GM12878 (cell line): ENCODE measurements around the gene MEGF6. TPM values are rescaled to one million over a fixed set of nuclear protein-coding genes. Genes with fewer than 3 reads are reported as not detected.

Source experiments
- ATAC-seq: fragments of 200-7000 bp; cut with Tn5 transposase; 3 replicates; pipeline ENCODE4 v1.9.1; 2020; ENCODE audit warnings: mild to moderate bottlenecking, moderate library complexity
- Bru-seq: library from RNA; stranded (reverse); fragments of 400-500 nt; gene quantifications from one replicate; lab custom pipeline; 2021; lab: Mats Ljungman, UMichigan
- BruChase-seq, 2 experiments: library from RNA; stranded (reverse); fragments of 400-500 nt; gene quantifications; one replicate each; lab custom pipeline; 2021; lab: Mats Ljungman, UMichigan
- BruUV-seq: library from RNA; stranded (reverse); fragments of 400-500 nt; replicated peaks from 2 replicates; lab custom pipeline; 2021; lab: Mats Ljungman, UMichigan
- CTCF ChIA-PET: fragments of 300-600 bp; sonication (Branson Sonifier 250); formaldehyde crosslinking; extraction: SDS; loops from one replicate; lab custom pipeline; 2021; ENCODE audit warnings: inconsistent platforms; lab: Yijun Ruan, JAX
- POLR2A ChIA-PET: fragments of 350-600 bp; formaldehyde crosslinking; extraction: SDS; loops from one replicate; lab custom pipeline; 2021; ENCODE audit warnings: inconsistent platforms; lab: Charles Lee
- RAD21 ChIA-PET: fragments of 300-600 bp; sonication (Branson Sonifier 250); formaldehyde crosslinking; loops from one replicate; lab custom pipeline; 2023; ENCODE audit warnings: antibody characterized with exemption; ENCODE audit not compliant: unreplicated experiment; lab: Charles Lee
- SMC1A ChIA-PET: fragments of 300-600 bp; sonication (Branson Sonifier 250); formaldehyde crosslinking; loops from one replicate; lab custom pipeline; 2023; ENCODE audit not compliant: unreplicated experiment, uncharacterized antibody; lab: Charles Lee
- DNase-seq: peaks from one replicate; pipeline ENCODE4 v3.0.0-alpha.2; 2011; ENCODE audit warnings: low read depth, low spot score
- FAIRE-seq: peaks from 3 replicates; lab custom pipeline; 2011; peaks lifted over from hg19 to GRCh38; lab: Jason Lieb, UNC
- H2AFZ ChIP-seq: 2 replicates; pipeline ENCODE4 v1.6.0; 2011; ENCODE audit warnings: low read depth, low read length, control low read depth; ENCODE audit not compliant: control insufficient read depth
- H3K27ac ChIP-seq: 2 replicates; pipeline ENCODE4 v1.5.1; 2011; ENCODE audit warnings: control low read depth; ENCODE audit not compliant: control insufficient read depth, insufficient read depth
- H3K27me3 ChIP-seq, 2 experiments: replicated peaks in 1 of 2; 2 replicates each; pipeline versions ENCODE4 v1.6.0 to v1.6.1; 2011; ENCODE audit warnings: low read length in 1 of 2; ENCODE audit not compliant: control insufficient read depth in 2 of 2, insufficient read depth in 2 of 2
- H3K36me3 ChIP-seq, 2 experiments: 2 replicates each; pipeline ENCODE4 v1.5.1; 2011; ENCODE audit warnings: low read length in 1 of 2; ENCODE audit not compliant: control insufficient read depth in 2 of 2, insufficient read depth in 2 of 2
- H3K4me1 ChIP-seq: 2 replicates; pipeline ENCODE4 v1.6.1; 2011; ENCODE audit warnings: mild to moderate bottlenecking, low read length, moderate library complexity, mixed read lengths; ENCODE audit not compliant: control insufficient read depth, insufficient read depth
- H3K4me2 ChIP-seq: 2 replicates; pipeline ENCODE4 v1.6.0; 2011; ENCODE audit warnings: control low read depth; ENCODE audit not compliant: control insufficient read depth, insufficient read depth
- H3K4me3 ChIP-seq: fragments of 200-600 bp; sonication (generic); 2 replicates; pipeline ENCODE4 v1.5.1; 2016
- H3K79me2 ChIP-seq: 2 replicates; pipeline ENCODE4 v1.6.0; 2011; ENCODE audit warnings: low read length; ENCODE audit not compliant: control insufficient read depth, insufficient read depth
- H3K9ac ChIP-seq: 2 replicates; pipeline ENCODE4 v1.8.0; 2011; ENCODE audit warnings: low read length, control low read depth, mixed read lengths; ENCODE audit not compliant: control insufficient read depth, insufficient read depth
- H3K9me3 ChIP-seq: replicated peaks from 3 replicates; pipeline ENCODE4 v1.5.1; 2011; ENCODE audit warnings: mild to moderate bottlenecking, low read length; ENCODE audit not compliant: control insufficient read depth, insufficient read depth
- H4K20me1 ChIP-seq: 2 replicates; pipeline ENCODE4 v1.6.0; 2011; ENCODE audit not compliant: control insufficient read depth, insufficient read depth
- BHLHE40 ChIP-seq, 2 experiments: fragments of 450-650 bp in 1 of 2; IDR thresholded peaks; 2 replicates each; pipeline ENCODE4 v1.6.1; 2011 to 2017; ENCODE audit warnings: low read depth in 2 of 2, borderline replicate concordance in 1 of 2, improper control_type of control experiment in 1 of 2, low read length in 1 of 2, mild to moderate bottlenecking in 1 of 2
- EP300 ChIP-seq, 2 experiments: fragments of 150-350 bp in 1 of 2; IDR thresholded peaks; 2 replicates each; pipeline ENCODE4 v1.6.1; 2011 to 2012; ENCODE audit warnings: low read depth in 2 of 2, low read length in 2 of 2, borderline replicate concordance in 1 of 2, improper control_type of control experiment in 1 of 2, inconsistent platforms in 1 of 2; ENCODE audit not compliant: control insufficient read depth in 1 of 2
- ZBED1 ChIP-seq: IDR thresholded peaks from 2 replicates; pipeline ENCODE4 v1.6.1; 2016; ENCODE audit warnings: borderline replicate concordance
- ZNF207 ChIP-seq: fragments of 450-650 bp; IDR thresholded peaks from 2 replicates; pipeline ENCODE4 v1.6.1; 2014; ENCODE audit warnings: antibody characterized with exemption, mild to moderate bottlenecking, borderline replicate concordance
- ZNF622 ChIP-seq: fragments of 450-650 bp; IDR thresholded peaks from 2 replicates; pipeline ENCODE4 v1.6.1; 2017; ENCODE audit warnings: mild to moderate bottlenecking, inconsistent platforms
- ZZZ3 ChIP-seq: IDR thresholded peaks from 2 replicates; pipeline ENCODE4 v1.6.1; 2011; ENCODE audit warnings: low read depth; ENCODE audit not compliant: control insufficient read depth, insufficient read length
- WGBS: methylation state at CpG from one replicate; pipeline ENCODE4 v1.1.6; 2016; ENCODE audit warnings: low lambda C conversion rate; ENCODE audit not compliant: insufficient replicate concordance, insufficient coverage; ENCODE audit errors: missing lambda C conversion rate; 5-methylcytosine and 5-hydroxymethylcytosine counted together
- in situ Hi-C: fragments of 300-500 bp; cut with MboI; formaldehyde crosslinking; loops from 9 replicates; pipeline ENCODE4 v1.14.3; 2018; ENCODE audit warnings: mixed read lengths
- intact Hi-C: fragments of 100-400 bp; cut with micrococcal nuclease; formaldehyde crosslinking; loops from one replicate; pipeline ENCODE4 v1.14.2; 2022; ENCODE audit not compliant: unreplicated experiment
- long read RNA-seq, 2 experiments: library from polyadenylated mRNA; unstranded; transcript quantifications; one replicate each; pipeline ENCODE4 v2.0.0, GENCODE V29; 2019 to 2020
- polyA minus RNA-seq, 3 experiments: library from RNA; depleted of rRNA, polyadenylated mRNA; stranded (reverse); fragments of >200 nt; gene quantifications; 2 replicates each; pipeline ENCODE4 v1.2.3, GENCODE V29; 2011
- polyA plus RNA-seq, 11 experiments: library from polyadenylated mRNA; depleted of rRNA in 4 of 11; unstranded in 6 of 11; stranded (reverse) in 5 of 11; fragments of >200 nt; fragmentation: Nextera tagmentation in 4 of 11; fragmentation: Illumina TruSeq in 1 of 11; extraction: Ambion mirVana in 4 of 11; extraction: Trizol in 1 of 11; gene quantifications; 1 replicate in 1 of 11; 2 replicates in 10 of 11; pipeline versions ENCODE4 v1.2.1 to v1.2.3, GENCODE V29; 2011 to 2016; ENCODE audit warnings: inconsistent platforms in 2 of 11, missing spikeins in 2 of 11, low read depth in 1 of 11
- total RNA-seq, 4 experiments: library from RNA; depleted of rRNA in 3 of 4; stranded (reverse); fragments of >200 nt in 3 of 4; fragmentation: Illumina TruSeq in 1 of 4; extraction: Trizol in 1 of 4; gene quantifications; 2 replicates each; pipeline versions ENCODE4 v1.2.1 to v1.2.3, GENCODE V29; 2013 to 2021
- TF ChIP-seq, protein P1 (sequence below): fragments of 450-650 bp; IDR thresholded peaks from 2 replicates; pipeline ENCODE4 v1.6.1; 2017; ENCODE audit warnings: mild to moderate bottlenecking

The MEGF6 gene, protein sequence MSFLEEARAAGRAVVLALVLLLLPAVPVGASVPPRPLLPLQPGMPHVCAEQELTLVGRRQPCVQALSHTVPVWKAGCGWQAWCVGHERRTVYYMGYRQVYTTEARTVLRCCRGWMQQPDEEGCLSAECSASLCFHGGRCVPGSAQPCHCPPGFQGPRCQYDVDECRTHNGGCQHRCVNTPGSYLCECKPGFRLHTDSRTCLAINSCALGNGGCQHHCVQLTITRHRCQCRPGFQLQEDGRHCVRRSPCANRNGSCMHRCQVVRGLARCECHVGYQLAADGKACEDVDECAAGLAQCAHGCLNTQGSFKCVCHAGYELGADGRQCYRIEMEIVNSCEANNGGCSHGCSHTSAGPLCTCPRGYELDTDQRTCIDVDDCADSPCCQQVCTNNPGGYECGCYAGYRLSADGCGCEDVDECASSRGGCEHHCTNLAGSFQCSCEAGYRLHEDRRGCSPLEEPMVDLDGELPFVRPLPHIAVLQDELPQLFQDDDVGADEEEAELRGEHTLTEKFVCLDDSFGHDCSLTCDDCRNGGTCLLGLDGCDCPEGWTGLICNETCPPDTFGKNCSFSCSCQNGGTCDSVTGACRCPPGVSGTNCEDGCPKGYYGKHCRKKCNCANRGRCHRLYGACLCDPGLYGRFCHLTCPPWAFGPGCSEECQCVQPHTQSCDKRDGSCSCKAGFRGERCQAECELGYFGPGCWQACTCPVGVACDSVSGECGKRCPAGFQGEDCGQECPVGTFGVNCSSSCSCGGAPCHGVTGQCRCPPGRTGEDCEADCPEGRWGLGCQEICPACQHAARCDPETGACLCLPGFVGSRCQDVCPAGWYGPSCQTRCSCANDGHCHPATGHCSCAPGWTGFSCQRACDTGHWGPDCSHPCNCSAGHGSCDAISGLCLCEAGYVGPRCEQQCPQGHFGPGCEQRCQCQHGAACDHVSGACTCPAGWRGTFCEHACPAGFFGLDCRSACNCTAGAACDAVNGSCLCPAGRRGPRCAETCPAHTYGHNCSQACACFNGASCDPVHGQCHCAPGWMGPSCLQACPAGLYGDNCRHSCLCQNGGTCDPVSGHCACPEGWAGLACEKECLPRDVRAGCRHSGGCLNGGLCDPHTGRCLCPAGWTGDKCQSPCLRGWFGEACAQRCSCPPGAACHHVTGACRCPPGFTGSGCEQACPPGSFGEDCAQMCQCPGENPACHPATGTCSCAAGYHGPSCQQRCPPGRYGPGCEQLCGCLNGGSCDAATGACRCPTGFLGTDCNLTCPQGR (N-terminal part only)
- 23.2 and 27.8 TPM in 2 replicates for total RNA-seq (2013; cell fraction: nucleolus; rRNA removed)
- not detected in 2 replicates for total RNA-seq (2014; rRNA removed)
- total RNA-seq (2014; rRNA removed; fragmentation: Illumina TruSeq; extraction: Trizol), result not detected in 2 replicates
- total RNA-seq (2021), result 0.32 and 0.41 TPM in 2 replicates
- not detected for polyA plus RNA-seq (2011; ENCODE audit: low read depth)
- 0.06 TPM in 1 of 2 replicates, not detected in the other for polyA plus RNA-seq (2011; rRNA removed)
- polyA plus RNA-seq (2011; cell fraction: cytosol; rRNA removed), result 0.03 TPM in 2 replicates
- 1.6 and 1.8 TPM in 2 replicates for polyA plus RNA-seq (2011; cell fraction: nucleus; rRNA removed)
- 0.20 and 0.24 TPM in 2 replicates for polyA plus RNA-seq (2012)
- not detected in 2 replicates for polyA plus RNA-seq (2014; fragmentation: Illumina TruSeq; extraction: Trizol)
- not detected for polyA plus RNA-seq (2014; fragmentation: Nextera tagmentation; extraction: Ambion mirVana)
- polyA plus RNA-seq (2014; rRNA removed), result 0.01 and 0.03 TPM in 2 replicates
- polyA plus RNA-seq (2016; fragmentation: Nextera tagmentation; extraction: Ambion mirVana), result not detected
- 0.05 TPM in 1 of 2 replicates, not detected in the other for polyA minus RNA-seq (2011; rRNA and poly(A)+ RNA removed)
- 0.21 and 0.27 TPM in 2 replicates for polyA minus RNA-seq (2011; cell fraction: cytosol; rRNA and poly(A)+ RNA removed)
- 0.19 and 0.24 TPM in 2 replicates for polyA minus RNA-seq (2011; cell fraction: nucleus; rRNA and poly(A)+ RNA removed)
- percentile 35 among the genes with signal in this experiment for Bru-seq, nascent RNA
- BruChase-seq, experiment 1, labeled RNA remaining after a 6-hour chase, result percentile 47 among the genes with signal in this experiment
- percentile 35 among the genes with signal in this experiment for BruChase-seq, experiment 2, labeled RNA remaining after a 2-hour chase
- long read RNA-seq, experiment 1, result 0 reads
- long read RNA-seq, experiment 2, result 0 reads

DNA sequence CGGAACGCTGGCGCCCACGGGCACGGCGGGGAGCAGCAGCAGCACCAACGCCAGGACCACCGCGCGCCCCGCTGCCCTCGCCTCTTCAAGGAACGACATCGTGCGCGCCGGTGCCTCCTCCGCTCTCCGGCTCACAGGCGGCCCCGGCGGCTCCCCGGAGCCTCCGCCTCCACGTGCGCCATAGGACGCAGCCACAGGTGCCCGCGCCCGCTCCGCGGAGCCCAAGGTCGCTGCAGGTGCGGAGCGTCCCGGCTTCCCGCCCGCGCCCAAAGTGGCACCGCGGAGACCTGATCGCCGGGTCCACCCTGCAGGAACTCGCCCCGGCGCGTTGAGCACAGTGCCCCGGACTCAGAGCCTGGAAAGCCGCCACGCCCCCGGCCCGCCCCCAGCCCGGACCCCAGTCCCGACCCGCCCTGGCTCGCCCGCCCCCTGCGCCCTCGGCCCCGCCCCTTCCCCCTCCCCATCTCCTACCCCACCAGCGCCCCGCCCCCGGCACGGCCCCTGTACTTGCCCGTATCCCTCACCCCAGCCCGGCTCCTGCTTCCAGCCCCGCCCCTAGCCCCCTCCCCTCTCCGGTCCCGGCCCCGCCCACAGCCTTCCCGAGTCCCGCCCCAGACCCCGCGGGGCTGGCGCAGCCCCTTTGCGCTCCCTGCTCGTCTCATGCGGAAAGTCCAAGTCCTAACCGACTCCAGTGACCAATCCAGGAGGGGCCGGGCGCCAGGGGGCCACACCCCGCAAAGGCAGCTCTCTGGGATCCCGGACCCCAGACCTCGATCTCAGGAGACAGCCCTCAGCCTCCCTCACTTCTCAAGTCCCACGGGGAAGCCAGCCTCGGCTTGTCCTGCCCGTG lies at the start of gene MEGF6:
MEGF6 (minus strand) TSS at position 339 of the 850 bp plus-strand sequence; CDS start at position 99, 240 bp downstream.
- peaks cover 2 to 8% of the 10 kb centered on the region in 2 experiments; a peak in 3 of 4 replicates for H3K27me3 ChIP-seq
- POLR2A ChIA-PET, result no interaction called here
- no peaks in the 10 kb centered on the region for H3K4me1 ChIP-seq
- H3K36me3 ChIP-seq, result no peaks in the 10 kb centered on the region
- H2AFZ ChIP-seq, result no peak within 1 kb of the TSS
- CTCF ChIA-PET, result no interaction called here
- RAD21 ChIA-PET, result no interaction called here
- FAIRE-seq (no peak), DNase-seq (no peak), ATAC-seq (peak; percentile 61)
- intact Hi-C loops, result no loop called here
- no peak for TF ChIP-seq ZBED1
- TF ChIP-seq ZNF207, result no peak
- no peak for TF ChIP-seq ZNF622
- TF ChIP-seq BHLHE40 (IDR thresholded peaks at IDR 0.05; ENCODE audit: borderline replicate concordance in 1 of 2, low read depth in 2 of 2, low read length in 1 of 2), result peak in 1 of 2 experiments; percentile 34; a peak in 2 of 4 replicates
- no peak for TF ChIP-seq ZZZ3
- no peak for TF ChIP-seq EP300 (IDR thresholded peaks at IDR 0.05; ENCODE audit: borderline replicate concordance in 1 of 2, control insufficient read depth in 1 of 2, low read depth in 2 of 2, low read length in 2 of 2)
- TF ChIP-seq, protein P1, sequence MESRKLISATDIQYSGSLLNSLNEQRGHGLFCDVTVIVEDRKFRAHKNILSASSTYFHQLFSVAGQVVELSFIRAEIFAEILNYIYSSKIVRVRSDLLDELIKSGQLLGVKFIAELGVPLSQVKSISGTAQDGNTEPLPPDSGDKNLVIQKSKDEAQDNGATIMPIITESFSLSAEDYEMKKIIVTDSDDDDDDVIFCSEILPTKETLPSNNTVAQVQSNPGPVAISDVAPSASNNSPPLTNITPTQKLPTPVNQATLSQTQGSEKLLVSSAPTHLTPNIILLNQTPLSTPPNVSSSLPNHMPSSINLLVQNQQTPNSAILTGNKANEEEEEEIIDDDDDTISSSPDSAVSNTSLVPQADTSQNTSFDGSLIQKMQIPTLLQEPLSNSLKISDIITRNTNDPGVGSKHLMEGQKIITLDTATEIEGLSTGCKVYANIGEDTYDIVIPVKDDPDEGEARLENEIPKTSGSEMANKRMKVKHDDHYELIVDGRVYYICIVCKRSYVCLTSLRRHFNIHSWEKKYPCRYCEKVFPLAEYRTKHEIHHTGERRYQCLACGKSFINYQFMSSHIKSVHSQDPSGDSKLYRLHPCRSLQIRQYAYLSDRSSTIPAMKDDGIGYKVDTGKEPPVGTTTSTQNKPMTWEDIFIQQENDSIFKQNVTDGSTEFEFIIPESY, result no peak
- no peak within 1 kb of the TSS for H3K9ac ChIP-seq
- SMC1A ChIA-PET, result no interaction called here
- no TSS peak for BruUV-seq
- H4K20me1 ChIP-seq, result no peaks in the 10 kb centered on the region
- no peaks in the 10 kb centered on the region for H3K9me3 ChIP-seq
- no peak within 1 kb of the TSS for H3K27ac ChIP-seq
- H3K4me2 ChIP-seq, result 0 out of 2 replicates have a peak within 1 kb of the TSS, but pooled peaks have one; percentile 25
- no peak within 1 kb of the TSS for H3K4me3 ChIP-seq
- in situ Hi-C loops, result no loop called here
- no peaks in the 10 kb centered on the region for H3K79me2 ChIP-seq
- WGBS, result 8% methylated on average over 41 of the region's 87 CpGs
